ENCODE results near the gene TTBK2. TPM values are rescaled to one million over a fixed set of nuclear protein-coding genes. Genes with fewer than 3 reads are reported as not detected.

TTBK2 gene
- total RNA-seq, 1 experiment from 2014 or later: 18.6 TPM

GRCh38 chr15:42716125-42716524 is 204.5 kb downstream of the TTBK2 start:
- H3K4me3 Mint-ChIP-seq: no peak overlapping the region
- CTCF ChIA-PET: interaction anchor here (1.2 to 1.8 kb wide), 3 partner anchors 210 to 509 kb away, joined by 3 to 5 read pairs (median 5); no protein-coding TSS in a partner anchor
- H3K36me3 Mint-ChIP-seq: no peaks in the 10 kb centered on the region
- no peak for ATAC-seq
- DNase-seq (ENCODE audit: low spot score): no peak
- H3K27ac Mint-ChIP-seq: no peak overlapping the region
- no peak for TF ChIP-seq CBFB (CRISPR knock-in tag; IDR thresholded peaks at IDR 0.05; ENCODE audit: low read depth)
- TF ChIP-seq ATF1 (CRISPR knock-in tag; IDR thresholded peaks at IDR 0.05): no peak
- TF ChIP-seq NR2C2 (CRISPR knock-in tag; IDR thresholded peaks at IDR 0.05): no peak
- TF ChIP-seq ATF6 (CRISPR knock-in tag; IDR thresholded peaks at IDR 0.05): no peak
- no peak for TF ChIP-seq RORB (CRISPR knock-in tag; IDR thresholded peaks at IDR 0.05)
- TF ChIP-seq IRF2 (CRISPR knock-in tag; IDR thresholded peaks at IDR 0.05; ENCODE audit: borderline replicate concordance, low read depth): no peak
- no peak for TF ChIP-seq ZNF121 (CRISPR knock-in tag; IDR thresholded peaks at IDR 0.05)
- TF ChIP-seq STAT6 (CRISPR knock-in tag; conservative IDR thresholded peaks at IDR 0.05; ENCODE audit: low read depth): no peak
- TF ChIP-seq ZNF425 (CRISPR knock-in tag; conservative IDR thresholded peaks at IDR 0.05): no peak
- TF ChIP-seq ZNF317 (CRISPR knock-in tag; IDR thresholded peaks at IDR 0.05; ENCODE audit: borderline replicate concordance, low read depth): no peak
- TF ChIP-seq E2F1 (CRISPR knock-in tag; IDR thresholded peaks at IDR 0.05): no peak
- TF ChIP-seq USF2 (CRISPR knock-in tag; IDR thresholded peaks at IDR 0.05): no peak
- no peaks in the 10 kb centered on the region for H3K9me3 Mint-ChIP-seq
- H3K27me3 Mint-ChIP-seq (ENCODE audit: low read depth): no peaks in the 10 kb centered on the region
- H3K4me1 Mint-ChIP-seq: no peaks in the 10 kb centered on the region
- POLR2A ChIA-PET: no interaction called here

- ChIA-PET CTCF (interaction anchor here (1.2 to 1.4 kb wide), 2 partner anchors 11 to 214 kb away, joined by 3 to 4 read pairs; no protein-coding TSS in a partner anchor), POLR2A (no interaction called here)
- TF ChIP-seq GRHL2 (CRISPR knock-in tag; IDR thresholded peaks at IDR 0.05; ENCODE audit: insufficient replicate concordance, severe bottlenecking) (no peak), CBFB (CRISPR knock-in tag; IDR thresholded peaks at IDR 0.05; ENCODE audit: low read depth) (no peak), NR1H2 (CRISPR knock-in tag; IDR thresholded peaks at IDR 0.05) (no peak), E2F4 (CRISPR knock-in tag; IDR thresholded peaks at IDR 0.05; ENCODE audit: borderline replicate concordance, low read depth) (no peak), SMAD4 (CRISPR knock-in tag; IDR thresholded peaks at IDR 0.05) (no peak), ELF4 (CRISPR knock-in tag; IDR thresholded peaks at IDR 0.05; ENCODE audit: low read depth) (no peak), ZNF281 (CRISPR knock-in tag; IDR thresholded peaks at IDR 0.05) (no peak), ZNF423 (CRISPR knock-in tag; IDR thresholded peaks at IDR 0.05) (no peak), ZNF138 (CRISPR knock-in tag; conservative IDR thresholded peaks at IDR 0.05) (no peak), ZSCAN18 (CRISPR knock-in tag; IDR thresholded peaks at IDR 0.05) (no peak)
These were observed 208.0 kb downstream of the TTBK2 start for GRCh38 chr15:42712584-42712983.

More at GRCh38 chr15:42712584-42712983, 208.0 kb downstream of the TTBK2 start:
- ATAC-seq (no peak), DNase-seq (ENCODE audit: low spot score) (no peak)
- Mint-ChIP-seq H3K9me3 (no peaks in the 10 kb centered on the region), H3K4me3 (no peak overlapping the region), H3K27ac (no peak overlapping the region), H3K27me3 (ENCODE audit: low read depth) (no peaks in the 10 kb centered on the region), H3K4me1 (no peaks in the 10 kb centered on the region), H3K36me3 (no peaks in the 10 kb centered on the region)

Measured in WTC11 (cell line).